SU-DHL-6 (cell line): Measurements from ENCODE around the gene NME3.
A peak's percentile ranks its signal among the peaks of the same experiment; 100 is the strongest.

ENCODE experiments used
- H2AFZ ChIP-seq: fragments of 200-600 bp; sonication (generic); 2 replicates; pipeline ENCODE4 v1.6.1; 2014; ENCODE audit warnings: low read depth, mild to moderate bottlenecking, moderate library complexity, mixed read lengths, antibody characterized with exemption, low read length; ENCODE audit not compliant: severe bottlenecking
- H3F3A ChIP-seq: fragments of 200-600 bp; shearing (Covaris generic); 2 replicates; pipeline ENCODE4 v1.6.0; 2016; ENCODE audit warnings: antibody characterized with exemption, mild to moderate bottlenecking; ENCODE audit not compliant: insufficient read depth
- H3K27ac ChIP-seq: fragments of 200-600 bp; sonication (generic); 2 replicates; pipeline ENCODE4 v1.5.1; 2016; ENCODE audit warnings: low read depth, mild to moderate bottlenecking, low read length, moderate library complexity, mixed read lengths
- H3K27me3 ChIP-seq: fragments of 200-600 bp; sonication (generic), shearing (Covaris generic); 2 replicates; pipeline ENCODE4 v1.6.0; 2014; ENCODE audit warnings: mild to moderate bottlenecking, low read length
- H3K36me3 ChIP-seq: fragments of 200-600 bp; sonication (generic); 2 replicates; pipeline ENCODE4 v1.6.1; 2014; ENCODE audit warnings: mild to moderate bottlenecking, low read length, mixed read lengths
- H3K4me2 ChIP-seq: fragments of 300-600, 200-600 bp; shearing (Covaris generic), sonication (generic); 2 replicates; pipeline ENCODE4 v1.6.0; 2014; ENCODE audit warnings: low read length, low read depth, mild to moderate bottlenecking; ENCODE audit not compliant: poor library complexity, severe bottlenecking
- H3K4me3 ChIP-seq: fragments of 200-600 bp; sonication (generic); 2 replicates; pipeline ENCODE4 v1.5.1; 2014; ENCODE audit warnings: antibody characterized with exemption, low read length, mild to moderate bottlenecking, mixed read lengths; ENCODE audit not compliant: insufficient read depth, poor library complexity, severe bottlenecking
- H3K79me2 ChIP-seq: fragments of 200-600 bp; sonication (generic); 2 replicates; pipeline ENCODE4 v1.6.1; 2014; ENCODE audit warnings: mild to moderate bottlenecking, low read length, moderate library complexity; ENCODE audit not compliant: insufficient read depth
- H3K9ac ChIP-seq: fragments of 200-600 bp; sonication (generic); 2 replicates; pipeline ENCODE4 v1.7.0; 2014; ENCODE audit warnings: mild to moderate bottlenecking, low read length
- H3K9me2 ChIP-seq: fragments of 200-600 bp; sonication (generic); replicated peaks from 2 replicates; pipeline ENCODE4 v1.6.1; 2014; ENCODE audit warnings: low read length; ENCODE audit not compliant: insufficient read depth
- H3K9me3 ChIP-seq: fragments of 200-600 bp; sonication (generic); 2 replicates; pipeline ENCODE4 v1.6.1; 2014; ENCODE audit warnings: low read length, mixed read lengths; ENCODE audit not compliant: insufficient read depth
- H4K20me1 ChIP-seq: fragments of 200-600 bp; sonication (generic); 2 replicates; pipeline ENCODE4 v1.6.1; 2014; ENCODE audit warnings: low read depth, mild to moderate bottlenecking, antibody characterized with exemption, low read length, moderate library complexity, mixed read lengths
- EZH2phosphoT487 ChIP-seq: fragments of 200-600 bp; sonication (generic), shearing (Covaris generic); conservative IDR thresholded peaks from 2 replicates; pipeline ENCODE4 v1.6.1; 2018; ENCODE audit warnings: mild to moderate bottlenecking, antibody characterized with exemption, low read length, moderate library complexity, mixed read lengths
- TF ChIP-seq, protein P1 (sequence below): fragments of 200-600 bp; sonication (generic); IDR thresholded peaks from one replicate; pipeline ENCODE4 v1.5.1; 2017; ENCODE audit warnings: antibody characterized with exemption, mild to moderate bottlenecking, low read length, moderate library complexity; ENCODE audit not compliant: insufficient read depth, poor library complexity, severe bottlenecking

The NME3 gene

GRCh38 chr16:1724491-1724890 is 46.9 kb downstream of the NME3 start:
- Histone ChIP-seq H3F3A (no peaks in the 10 kb centered on the region), H3K4me3 (no peak overlapping the region), H3K9me3 (no peaks in the 10 kb centered on the region), H3K36me3 (no peaks in the 10 kb centered on the region), H3K27me3 (no peaks in the 10 kb centered on the region), H2AFZ (no peak overlapping the region), H4K20me1 (no peaks in the 10 kb centered on the region; the same call in 1 of the 2 replicates), H3K4me2 (no peak overlapping the region), H3K27ac (no peak overlapping the region), H3K9ac (no peak overlapping the region), H3K9me2 (no peaks in the 10 kb centered on the region), H3K79me2 (peaks cover 14% of the 10 kb centered on the region)
- no peak for TF ChIP-seq EZH2phosphoT487
- TF ChIP-seq, protein P1, sequence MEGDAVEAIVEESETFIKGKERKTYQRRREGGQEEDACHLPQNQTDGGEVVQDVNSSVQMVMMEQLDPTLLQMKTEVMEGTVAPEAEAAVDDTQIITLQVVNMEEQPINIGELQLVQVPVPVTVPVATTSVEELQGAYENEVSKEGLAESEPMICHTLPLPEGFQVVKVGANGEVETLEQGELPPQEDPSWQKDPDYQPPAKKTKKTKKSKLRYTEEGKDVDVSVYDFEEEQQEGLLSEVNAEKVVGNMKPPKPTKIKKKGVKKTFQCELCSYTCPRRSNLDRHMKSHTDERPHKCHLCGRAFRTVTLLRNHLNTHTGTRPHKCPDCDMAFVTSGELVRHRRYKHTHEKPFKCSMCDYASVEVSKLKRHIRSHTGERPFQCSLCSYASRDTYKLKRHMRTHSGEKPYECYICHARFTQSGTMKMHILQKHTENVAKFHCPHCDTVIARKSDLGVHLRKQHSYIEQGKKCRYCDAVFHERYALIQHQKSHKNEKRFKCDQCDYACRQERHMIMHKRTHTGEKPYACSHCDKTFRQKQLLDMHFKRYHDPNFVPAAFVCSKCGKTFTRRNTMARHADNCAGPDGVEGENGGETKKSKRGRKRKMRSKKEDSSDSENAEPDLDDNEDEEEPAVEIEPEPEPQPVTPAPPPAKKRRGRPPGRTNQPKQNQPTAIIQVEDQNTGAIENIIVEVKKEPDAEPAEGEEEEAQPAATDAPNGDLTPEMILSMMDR, result no peak

DNA sequence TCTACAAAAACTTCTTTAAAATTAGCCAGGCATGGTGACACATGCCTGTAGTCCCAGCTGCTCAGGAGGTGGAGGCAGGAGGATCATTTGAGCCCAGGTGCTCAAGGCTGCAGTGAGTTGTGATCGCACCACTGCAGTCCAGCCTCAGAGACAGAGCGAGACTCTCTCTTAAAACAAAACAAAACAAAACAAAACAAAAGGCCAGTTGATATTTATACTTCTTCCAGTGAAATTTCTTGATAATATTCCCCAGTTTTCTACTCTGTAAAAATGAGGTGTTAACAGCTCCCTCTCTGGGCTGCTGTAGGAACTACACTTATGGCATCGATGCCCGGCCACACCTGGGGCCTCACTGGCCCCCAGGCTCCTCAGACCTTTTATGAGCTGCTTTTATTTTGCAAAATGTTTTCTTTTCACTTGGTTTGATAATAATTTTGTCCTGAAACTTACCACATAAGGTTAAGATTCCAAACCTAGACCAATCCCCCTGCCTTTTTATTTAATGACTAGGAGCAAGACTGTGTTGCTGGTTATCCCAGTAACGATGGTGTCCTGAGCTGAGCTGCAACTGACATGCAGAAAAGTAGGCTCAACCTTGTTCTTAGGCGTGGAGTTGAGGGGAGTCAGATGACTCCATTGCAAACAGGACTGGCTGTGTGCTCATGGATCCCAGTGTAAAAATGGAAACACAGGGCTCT is 47.7 kb downstream of the NME3 start:
- Histone ChIP-seq H3K9me2 (no peaks in the 10 kb centered on the region), H3K9me3 (no peaks in the 10 kb centered on the region), H3K27me3 (no peaks in the 10 kb centered on the region), H3K4me2 (no peak overlapping the region), H3K36me3 (no peaks in the 10 kb centered on the region), H3F3A (no peaks in the 10 kb centered on the region), H4K20me1 (no peaks in the 10 kb centered on the region; the same call in 1 of the 2 replicates), H3K9ac (no peak overlapping the region), H3K79me2 (peaks cover 19% of the 10 kb centered on the region), H2AFZ (no peak overlapping the region), H3K4me3 (no peak overlapping the region), H3K27ac (no peak overlapping the region)
- no peak for TF ChIP-seq EZH2phosphoT487
- TF ChIP-seq, protein P1, result peak; percentile 60

DNA sequence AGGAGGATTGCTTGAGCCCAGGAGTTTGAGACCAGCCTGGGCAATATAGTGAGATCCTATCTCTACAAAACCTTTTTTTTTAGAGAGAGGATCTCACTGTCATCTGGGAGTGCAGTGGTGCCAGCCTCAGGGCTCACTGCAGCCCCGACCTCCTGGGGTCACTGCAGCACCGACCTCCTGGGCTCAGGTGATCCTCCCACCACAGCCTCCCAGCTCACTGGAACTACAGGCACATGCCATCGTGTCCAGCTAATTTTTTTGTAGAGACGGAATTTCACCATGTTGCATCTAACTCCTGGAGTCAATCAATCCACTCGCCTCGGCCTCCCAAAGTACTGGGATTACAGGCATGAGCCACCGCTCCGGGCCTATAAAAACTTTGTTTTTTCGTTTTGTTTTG is 50.0 kb downstream of the NME3 start:
- Histone ChIP-seq H3K4me3 (no peak overlapping the region), H3K27ac (no peak overlapping the region), H3F3A (no peaks in the 10 kb centered on the region), H3K9ac (no peak overlapping the region), H3K4me2 (no peak overlapping the region), H4K20me1 (no peaks in the 10 kb centered on the region; the same call in 1 of the 2 replicates), H3K79me2 (peaks cover 32% of the 10 kb centered on the region), H3K9me2 (no peaks in the 10 kb centered on the region), H2AFZ (no peak overlapping the region), H3K27me3 (no peaks in the 10 kb centered on the region), H3K9me3 (no peaks in the 10 kb centered on the region), H3K36me3 (no peaks in the 10 kb centered on the region)
- TF ChIP-seq EZH2phosphoT487, result no peak
- TF ChIP-seq, protein P1, result no peak
